Fibroblast of upper back skin (primary cell): ENCODE measurements around the gene GFAP.

Source experiments
- DNase-seq: peaks from one replicate; pipeline ENCODE4 v3.0.0-alpha.2; 2013

GFAP gene

DNA sequence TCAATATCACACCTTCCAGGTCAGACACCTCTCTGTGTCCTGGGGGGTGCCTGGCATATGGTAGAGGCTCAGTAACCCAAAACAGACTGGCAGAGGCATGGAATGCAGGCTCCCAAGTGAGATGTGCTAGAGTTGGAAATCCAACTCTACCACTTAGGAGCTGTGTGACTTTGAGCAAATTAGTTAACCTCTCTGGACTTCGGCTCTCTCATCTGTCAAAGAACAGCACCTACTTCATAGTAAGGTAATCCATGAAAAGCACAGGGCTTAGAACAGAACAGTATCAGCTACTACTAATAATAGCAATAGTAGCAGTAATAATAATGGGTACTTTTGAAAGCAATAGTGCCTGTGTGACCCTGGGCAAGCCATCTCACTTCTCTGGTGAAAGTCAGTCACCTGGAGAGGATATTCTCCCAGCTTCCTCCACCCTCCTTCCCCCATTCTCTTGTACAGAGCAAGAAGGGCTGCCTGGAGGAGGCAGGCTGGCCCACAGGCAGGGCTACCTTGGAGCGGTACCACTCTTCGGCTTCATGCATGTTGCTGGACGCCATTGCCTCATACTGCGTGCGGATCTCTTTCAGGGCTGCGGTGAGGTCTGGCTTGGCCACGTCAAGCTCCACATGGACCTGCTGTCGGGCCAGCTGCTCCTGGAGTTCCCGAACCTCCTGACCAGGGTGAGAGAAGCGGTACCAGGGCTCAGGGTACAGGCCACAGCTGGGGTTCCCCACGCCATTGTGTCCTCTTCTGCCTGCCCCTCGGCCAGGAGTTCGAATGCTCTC lies 2.3 kb downstream of the GFAP start:
- no peak for DNase-seq

GRCh38 chr17:44911133-44912001 lies 3.9 kb downstream of the GFAP start:
- peak; percentile 46 for DNase-seq

DNA sequence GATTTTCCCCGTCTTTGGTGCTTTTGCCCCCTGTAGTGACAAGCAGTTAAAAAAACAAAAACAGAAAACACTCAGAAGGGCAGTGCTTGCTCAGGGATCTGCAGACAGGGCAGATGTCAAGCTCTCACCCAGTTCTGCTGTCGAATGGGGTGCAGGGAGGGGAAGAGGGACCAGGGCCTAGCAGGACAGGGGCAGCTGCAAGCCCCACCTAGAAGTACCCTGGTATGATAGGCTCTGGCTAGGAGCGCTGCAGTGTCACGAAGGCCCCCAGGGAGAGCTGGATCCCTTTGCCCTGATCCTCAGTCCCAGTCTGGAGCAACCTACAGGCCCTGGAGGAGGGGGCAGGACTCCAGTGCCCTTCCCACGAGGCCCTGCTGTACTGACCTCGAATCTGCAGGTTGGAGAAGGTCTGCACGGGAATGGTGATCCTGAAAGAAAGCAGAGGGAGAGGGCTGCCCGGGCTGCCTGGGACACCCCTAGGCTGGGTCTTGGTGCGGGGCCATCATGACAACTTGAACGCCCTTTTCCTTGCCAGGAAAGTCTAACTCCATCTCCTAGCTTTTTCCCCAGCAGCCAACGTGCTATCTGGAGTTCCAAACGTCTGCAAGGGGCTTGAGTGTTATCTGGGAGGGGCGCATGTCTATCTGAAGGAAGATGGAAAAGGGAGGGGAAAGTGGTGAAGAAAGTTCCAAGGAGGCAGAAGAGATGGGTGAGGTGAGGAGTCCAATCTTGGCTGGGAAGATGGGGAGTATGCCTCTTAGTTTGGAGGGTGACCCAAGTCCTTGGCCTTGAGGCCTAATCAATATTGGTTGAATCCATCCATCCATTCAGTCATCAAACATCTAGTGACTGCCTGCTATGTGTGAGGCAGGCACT lies 4.8 kb downstream of the GFAP start:
- DNase-seq, result no peak

DNA sequence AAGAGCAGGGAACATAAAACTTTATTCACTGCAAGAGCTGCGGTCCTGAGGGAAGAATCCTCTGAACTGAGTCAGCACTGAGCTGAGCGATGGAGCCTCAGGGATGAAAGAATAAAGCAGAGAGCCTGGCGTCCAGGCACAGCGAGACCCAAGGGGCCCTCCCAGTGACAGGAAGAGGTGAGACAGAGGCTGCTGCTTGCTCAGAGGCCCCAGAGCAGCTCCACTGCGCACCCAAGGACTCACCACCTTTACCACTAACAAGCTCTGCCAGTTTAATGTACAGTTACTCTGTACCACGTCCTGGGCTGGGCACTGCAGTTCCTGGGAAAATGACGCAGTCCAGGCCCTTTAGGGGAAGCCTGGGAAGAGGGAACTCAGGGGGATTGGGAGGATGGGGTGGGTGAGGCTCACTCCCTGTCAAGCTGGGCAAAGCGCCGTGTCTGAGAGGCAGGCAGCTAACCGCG lies 5.6 kb downstream of the GFAP start:
- DNase-seq, result peak; percentile 81

GRCh38 chr17:44908761-44909326 lies 6.5 kb downstream of the GFAP start:
- DNase-seq, result no peak

GRCh38 chr17:44907729-44908470 lies 7.4 kb downstream of the GFAP start:
- no peak for DNase-seq

DNA sequence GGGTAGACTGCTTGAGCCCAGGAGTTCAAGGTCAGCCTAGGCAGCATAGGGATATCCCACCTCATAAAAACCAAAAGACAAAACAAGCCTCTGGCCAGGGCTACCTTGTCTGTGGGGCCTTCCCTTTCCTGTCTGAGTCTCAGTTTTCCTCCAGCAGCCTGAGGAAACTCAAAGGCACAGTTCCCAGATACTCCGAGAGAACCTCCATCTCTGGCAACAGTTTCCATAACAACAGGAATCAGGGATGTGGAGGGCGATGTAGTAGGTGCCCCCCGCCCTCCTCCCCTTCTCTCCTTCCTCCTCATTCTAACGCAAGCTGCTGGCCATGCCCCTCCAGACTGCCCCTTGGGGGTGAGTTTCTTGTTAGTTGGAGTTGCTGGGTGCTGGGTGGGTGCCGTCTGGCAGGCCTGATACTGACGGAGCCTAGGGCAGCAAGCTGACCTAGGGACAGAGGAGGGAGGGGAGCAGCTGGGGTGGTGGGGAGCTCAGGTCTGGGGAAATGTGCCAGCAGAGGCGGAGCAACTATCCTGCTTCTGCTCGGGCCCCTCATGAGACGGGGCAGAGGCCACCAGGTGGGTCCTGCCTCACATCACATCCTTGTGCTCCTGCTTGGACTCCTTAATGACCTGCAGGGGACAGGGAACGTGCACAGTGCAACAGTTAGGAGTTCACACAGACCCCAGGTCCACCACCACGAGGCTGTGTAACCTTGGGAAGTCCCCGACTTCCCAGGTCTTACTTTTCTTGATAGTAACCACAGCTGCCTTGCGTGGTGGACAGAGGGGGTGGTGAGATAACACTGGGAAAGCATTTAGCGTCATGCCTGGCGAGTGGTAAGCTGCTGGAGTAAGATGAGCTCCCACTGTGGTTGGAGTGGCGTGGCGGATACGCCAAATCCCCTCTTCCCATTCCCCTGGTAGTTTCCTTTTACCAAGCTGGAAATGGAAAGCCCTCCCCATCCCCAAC lies 8.3 kb downstream of the GFAP start:
- peak; percentile 29 for DNase-seq

DNA sequence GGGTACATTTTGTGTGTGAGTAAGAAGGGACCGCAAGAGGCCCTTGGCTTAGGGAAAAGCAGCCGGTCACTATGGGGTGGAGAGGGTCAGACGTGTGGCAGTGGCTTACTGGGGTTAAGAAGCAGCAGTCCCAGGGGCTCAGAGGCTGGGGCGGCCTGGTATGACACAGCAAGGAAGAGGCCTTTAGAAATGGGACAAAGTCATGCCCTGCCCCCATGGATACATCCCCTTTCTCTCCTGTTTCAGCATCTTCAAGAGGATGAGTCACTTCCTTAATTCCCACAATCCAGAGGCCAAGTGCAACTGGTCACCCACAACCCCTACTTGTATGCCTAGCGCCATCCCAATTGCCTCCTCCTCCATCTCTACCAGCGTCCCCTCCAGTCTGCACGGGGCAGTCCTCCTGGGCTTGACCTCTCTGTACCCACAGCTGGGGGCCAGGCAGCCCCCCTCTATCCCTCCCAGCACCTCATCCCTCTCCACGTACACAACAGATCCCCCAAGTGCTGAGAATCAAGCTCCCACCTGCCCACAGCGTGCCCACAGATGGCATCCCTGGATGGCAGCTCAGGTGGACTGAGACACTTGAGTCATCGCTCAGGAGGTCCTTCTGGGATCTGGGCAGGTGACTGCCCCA lies 9.2 kb downstream of the GFAP start:
- DNase-seq, result peak; percentile 96

DNA sequence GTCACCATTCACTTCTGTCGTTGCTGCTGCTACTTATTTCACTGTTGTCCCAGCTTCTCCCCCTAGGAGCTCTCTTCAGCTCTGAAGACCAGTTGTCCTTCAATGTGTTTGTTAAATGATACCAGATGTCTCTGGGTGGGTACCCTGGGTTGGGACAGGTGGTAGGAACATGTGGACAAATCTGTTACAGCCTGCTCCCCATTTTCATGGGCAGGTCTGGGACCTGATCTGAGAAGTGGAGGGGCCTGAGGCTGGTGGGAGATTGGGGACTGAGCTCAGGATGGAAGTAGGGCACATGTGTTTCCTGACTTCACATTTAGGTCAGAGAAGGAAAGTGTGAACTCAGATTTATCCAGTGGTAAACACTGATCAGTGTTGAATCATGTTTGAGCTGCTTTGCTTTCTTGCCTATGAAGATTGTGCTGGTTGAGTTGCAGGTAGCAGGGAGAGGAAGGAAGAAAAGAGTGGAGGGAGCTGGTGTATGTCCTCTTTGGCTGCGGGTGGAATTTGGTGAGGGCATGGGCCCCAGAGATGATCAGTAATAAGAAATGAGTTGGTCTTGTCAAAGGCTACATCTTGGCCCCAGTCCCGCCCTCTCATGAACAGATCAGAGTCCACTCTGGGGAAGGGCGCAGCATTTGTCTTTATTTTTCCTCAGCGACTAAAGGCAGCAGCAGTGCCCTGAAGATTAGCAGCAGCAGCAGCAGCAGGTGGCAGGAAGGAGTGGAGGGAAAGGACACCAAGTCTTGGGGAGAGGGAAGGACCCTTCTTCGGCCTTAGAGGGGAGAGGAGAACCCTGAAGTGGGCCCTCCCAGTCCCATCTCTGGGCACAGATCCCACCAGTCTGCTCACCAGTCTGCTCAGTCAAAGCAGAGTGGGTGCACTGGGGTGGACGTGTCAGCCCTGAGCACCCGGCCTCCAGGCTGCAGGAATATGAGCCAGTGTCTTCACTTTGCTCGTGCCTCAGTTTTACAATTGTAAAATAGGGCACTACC lies 10.0 kb downstream of the GFAP start:
- no peak for DNase-seq

DNA sequence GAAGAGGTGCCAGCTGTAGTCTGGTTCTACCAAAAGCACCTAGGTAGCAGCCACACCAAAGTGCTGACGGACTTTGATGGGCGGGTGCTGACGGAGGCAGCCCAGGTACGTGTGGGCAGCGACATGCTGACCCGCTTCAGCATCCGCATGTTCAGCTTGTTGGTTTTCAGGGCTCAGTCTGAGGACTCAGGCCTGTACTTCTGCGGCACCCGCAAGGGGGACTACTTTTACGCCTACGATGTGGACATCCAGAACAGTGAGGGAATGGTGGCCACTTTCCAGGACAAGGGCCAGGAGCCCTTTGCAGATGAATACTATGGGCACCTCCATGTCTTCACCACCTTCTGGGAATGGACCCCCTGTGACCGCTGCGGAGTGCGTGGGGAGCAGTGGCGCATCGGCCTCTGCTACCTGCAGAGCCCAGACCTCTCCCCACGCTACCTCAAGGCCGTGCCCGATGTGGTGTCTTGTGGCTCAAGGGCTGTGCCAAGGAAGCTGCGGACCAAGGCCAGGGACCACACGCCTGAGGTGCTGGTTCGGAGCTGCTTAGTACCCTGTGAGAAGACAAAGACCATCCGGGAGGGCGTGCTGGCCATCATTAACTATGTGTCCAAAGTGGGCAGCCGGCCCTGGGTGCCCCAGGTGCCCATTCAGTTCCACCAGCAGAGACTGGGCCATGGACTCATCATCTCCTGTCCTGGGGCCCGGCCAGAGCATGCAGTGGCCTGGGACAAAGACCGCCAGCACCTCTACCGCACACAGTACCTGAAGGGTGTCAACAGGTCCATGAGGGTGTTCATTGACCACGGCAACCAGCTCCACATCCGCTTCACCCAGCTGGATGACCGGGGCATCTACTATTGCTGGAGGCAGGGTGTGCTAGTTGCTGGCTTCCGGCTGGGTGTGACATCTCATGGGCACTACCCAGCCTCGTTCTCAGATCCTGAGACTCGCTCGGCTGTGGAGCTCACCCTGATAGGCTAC lies 11.0 kb downstream of the GFAP start:
- no peak for DNase-seq

DNA sequence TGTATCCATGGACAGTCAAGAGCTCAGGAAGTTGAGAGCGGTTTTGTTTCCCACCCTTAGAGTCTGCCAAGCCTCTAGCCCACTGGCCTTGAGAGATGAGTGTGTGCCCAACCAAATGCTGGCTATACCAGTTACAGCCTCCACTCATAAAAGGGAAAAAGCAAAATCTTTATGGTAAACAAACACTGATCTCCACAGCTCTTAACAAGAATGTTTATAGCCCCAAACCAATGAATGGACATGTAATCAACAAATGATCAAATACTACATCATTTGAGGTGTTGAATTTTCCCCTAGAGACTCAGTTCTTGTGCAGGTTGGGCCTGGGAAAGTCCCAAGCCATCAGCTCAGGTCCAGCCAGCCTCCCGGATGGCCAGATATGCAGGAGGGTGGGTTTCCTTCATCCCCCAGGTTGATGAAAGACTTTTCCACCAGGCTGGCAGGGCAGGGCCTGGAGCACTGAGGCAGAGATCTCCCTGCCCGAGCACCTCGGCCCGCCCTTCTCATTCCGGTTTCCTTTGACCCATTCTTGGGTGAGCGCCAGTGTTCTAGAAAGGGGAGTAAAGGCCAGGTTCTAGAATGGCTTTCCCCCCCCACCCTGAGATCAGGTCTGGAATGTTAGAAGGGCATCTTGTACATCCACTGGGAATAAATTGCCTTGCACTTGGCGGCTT lies 12.2 kb downstream of the GFAP start:
- no peak for DNase-seq

DNA sequence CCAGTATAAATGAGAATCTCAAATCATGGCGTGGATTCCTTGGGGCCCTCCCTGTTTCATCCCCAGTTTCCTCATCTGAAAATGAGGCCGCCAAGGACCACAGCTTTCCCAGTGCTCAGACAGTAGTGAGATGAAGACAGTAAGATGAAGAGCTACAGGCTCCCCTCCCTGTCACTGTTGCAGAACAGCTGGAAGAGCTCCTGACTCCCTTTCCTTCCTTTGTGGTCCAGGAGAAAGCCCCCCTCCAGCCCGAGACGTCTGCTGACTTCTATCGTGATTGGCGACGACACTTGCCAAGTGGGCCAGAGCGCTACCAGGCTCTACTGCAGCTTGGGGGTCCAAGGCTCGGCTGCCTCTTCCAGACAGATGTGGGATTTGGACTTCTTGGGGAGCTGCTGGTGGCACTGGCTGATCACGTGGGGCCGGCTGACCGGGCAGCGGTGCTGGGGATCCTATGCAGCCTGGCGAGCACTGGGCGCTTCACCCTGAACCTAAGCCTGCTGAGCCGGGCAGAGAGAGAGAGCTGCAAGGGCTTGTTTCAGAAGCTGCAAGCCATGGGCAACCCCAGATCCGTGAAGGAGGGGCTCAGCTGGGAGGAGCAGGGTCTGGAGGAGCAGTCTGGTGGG lies 13.1 kb downstream of the GFAP start:
- no peak for DNase-seq

DNA sequence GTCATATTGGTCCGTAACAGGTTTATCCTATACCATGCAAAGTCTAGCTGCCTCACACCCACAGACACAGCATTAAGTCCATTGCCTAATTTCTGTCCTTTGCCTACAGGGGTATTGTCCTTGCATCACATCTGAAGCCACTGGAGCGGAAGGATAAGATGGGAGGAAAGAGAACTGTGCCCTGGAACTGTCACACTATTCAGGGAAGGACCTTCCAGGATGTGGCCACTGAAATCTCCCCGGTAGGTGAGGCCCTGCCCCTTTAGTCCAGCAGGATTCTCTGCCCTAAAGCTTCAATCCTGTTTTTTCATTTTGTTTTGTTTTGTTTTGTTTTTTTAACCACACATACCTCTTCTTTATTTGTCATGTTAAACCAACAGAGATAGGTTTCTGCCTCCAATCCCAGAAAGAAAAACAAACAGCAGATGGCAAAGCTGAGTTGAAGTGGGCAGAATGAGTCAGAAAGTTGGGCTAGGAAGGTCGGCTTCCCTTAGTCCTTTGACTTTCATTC lies 13.8 kb downstream of the GFAP start:
- DNase-seq, result no peak

GRCh38 chr17:44900894-44901293 lies 14.4 kb downstream of the GFAP start:
- DNase-seq, result peak; percentile 71

DNA sequence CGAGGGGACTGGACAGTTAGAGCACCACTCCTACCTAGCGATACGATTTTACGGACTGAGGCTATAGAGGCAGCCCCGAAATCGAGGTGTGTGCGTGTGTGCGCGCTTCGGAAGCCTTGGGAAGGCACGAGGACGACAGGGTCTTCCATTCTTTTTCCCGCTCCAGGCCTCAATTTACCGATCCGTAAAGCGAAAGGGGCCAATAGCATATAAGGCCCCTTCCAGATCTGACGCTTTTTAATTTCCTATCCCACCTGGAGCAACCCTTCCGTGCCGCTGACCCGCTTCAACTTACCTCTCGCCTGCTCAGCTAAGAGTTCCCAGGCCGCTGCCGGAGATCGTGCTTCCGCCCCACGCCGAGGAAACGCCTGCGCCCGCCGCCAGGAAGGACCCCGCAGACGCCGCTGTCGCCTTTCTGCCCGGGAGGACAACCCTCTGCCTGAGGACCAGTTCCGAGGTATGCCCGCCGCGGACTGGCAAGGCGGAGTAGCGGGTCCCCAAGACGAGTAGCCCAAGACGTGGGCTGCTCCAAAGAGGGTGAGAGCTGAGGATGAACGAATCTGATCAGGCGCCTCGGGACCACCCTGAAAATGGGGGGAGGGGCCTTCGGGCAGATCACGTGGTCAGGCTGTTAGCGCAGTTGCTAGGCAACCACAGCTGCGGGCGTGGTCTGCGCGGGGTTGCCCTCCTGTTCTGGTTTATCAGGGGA lies 16.1 kb downstream of the GFAP start, which contains the start of gene EFTUD2:
EFTUD2 (minus strand) TSS at position 372 of the 709 bp plus-strand sequence. CDS start 4,924 bp downstream, outside the sequence.
- peak; percentile 86 for DNase-seq

DNA sequence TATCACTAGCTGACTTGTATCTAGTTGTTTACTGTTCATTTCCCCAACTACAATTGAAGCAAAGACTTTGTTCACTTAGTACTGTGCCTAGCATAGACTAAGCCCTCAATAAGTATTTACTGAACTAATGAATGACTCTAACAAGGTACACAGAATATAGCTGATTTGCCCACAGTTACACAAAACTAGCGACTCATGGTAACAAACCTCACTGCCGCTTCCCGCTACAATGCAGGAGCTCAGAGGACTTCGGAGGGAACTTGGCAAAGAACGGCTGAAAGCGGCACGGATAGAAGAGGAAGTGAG lies 16.6 kb downstream of the GFAP start:
- DNase-seq, result no peak
